Hypothalamus (tissue), 51 donors: Measurements from ENCODE around the gene RASSF5.

Experiments used
- DNase-seq, 51 donors: peaks; one replicate each; lab custom pipeline; 2025; lab: John Stamatoyannopoulos, UW

The RASSF5 gene

DNA sequence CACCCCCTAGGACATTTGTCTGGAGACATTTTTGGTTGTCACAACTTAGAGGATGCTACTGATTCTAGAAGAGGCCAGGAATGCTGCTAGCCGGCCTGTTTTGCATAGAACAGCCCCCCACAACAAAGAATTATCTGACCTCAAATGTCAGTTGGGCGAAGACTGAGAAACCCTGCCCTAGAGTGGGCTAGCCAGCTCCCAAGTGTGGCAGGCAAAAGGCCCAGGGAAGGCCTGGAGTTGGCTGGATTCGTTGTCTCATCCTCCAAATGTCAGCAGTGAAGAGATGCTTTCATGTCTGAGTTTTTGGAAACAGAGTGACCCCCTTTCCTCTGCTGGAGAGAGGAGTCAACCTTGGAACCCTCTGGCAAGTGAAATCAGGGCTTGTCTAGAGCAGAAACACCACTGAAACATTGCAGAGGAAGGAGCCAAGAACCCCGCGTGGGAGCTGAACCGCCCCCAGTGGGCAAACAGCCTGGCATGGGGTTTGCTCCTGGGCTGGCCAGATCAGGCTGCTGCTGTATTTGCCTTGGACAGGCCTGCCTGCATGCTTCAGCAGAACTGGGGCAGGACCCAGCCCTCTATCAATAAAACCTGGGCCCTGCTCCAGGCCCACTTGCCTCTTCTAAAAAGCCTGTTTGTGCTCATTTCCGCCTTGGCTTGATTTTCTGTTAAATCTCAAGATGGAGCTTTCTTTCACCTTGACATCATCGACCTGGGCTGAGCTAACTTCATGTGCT lies 32.9 kb downstream of the RASSF5 start:
- DNase-seq, result peak in 36 of 51 donors; percentile 4 to 78 (median 41)

DNA sequence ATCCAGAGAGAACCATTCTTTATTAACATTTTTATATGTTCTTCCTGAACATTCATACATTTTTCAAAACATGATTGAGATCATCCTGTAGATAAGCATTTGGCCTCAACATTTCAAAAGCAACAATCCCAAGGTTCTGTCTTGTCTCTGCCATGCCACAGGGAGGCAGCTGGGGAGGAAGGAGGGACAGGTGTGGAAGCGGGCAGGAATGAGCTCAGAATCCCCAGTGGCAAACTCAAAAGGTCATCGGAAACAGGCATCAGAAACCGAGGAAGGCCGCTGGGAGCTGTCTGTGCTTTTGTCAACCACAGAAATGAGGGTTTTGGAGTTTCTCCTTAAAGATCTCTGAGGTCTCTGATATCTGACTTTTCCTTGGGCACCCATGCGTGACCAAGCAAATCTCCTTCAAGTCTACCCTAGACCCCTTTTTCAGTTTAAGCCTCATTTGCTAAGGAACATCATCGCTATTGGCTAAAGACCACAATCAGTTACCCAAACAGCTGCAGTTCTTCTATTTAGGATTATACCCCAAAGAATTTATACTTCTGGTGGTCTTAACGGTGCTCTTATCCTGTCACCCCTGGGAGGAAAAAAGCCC lies 34.0 kb downstream of the RASSF5 start:
- DNase-seq, result no peak

DNA sequence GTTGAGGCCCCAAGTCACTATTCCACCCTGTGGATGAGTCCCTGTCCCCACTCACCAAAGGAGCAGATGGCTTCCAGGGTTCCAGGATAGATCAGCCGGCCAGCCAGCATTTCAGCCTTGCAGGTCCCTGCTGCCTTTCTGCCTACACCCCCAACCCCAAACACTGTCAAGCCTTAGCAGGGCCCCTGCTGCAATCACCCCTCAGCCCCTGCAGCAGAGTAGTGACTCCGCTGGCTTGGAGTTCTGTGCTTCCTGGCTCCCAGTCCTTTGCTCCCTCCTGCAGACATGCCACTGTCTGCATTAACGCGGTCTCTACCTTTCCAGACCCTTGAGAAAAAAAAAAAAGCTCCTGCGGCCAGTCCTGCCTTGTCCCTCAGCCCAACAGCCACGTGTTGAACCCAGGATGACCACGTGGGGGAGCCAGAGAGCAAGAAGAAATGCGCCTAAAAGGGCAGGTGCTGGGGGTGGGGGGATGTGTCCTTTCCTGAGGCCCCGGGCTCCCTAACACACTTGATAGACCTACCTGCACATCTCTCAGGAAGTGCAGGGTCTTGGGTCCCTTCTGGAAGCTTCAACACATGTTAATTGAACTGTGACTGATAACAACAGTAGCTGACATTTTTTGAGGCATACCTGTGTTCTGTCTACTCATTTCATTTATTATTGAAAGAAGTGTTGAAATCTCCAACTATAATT lies 37.4 kb downstream of the RASSF5 start:
- peak in 42 of 51 donors; percentile 3 to 74 (median 35) for DNase-seq

DNA sequence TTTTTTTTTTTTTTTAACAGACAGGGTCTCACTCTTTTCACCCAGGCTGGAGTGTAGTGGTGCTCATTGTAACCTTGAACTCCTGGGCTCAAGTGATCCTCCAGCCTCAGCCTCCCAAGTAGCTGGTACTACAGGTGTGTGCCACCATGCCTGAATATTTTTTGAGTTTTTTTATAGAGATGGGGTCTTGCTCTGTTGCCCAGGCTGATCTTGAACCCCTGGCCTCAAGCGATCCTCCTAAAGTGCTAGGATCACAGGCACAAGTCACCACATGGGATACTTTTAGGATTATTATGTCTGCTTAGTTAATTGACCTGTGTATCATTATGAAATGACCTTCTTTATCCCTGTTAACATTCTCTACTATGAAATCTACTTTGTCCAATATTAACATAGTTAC lies 38.0 kb downstream of the RASSF5 start:
- DNase-seq, result no peak

DNA sequence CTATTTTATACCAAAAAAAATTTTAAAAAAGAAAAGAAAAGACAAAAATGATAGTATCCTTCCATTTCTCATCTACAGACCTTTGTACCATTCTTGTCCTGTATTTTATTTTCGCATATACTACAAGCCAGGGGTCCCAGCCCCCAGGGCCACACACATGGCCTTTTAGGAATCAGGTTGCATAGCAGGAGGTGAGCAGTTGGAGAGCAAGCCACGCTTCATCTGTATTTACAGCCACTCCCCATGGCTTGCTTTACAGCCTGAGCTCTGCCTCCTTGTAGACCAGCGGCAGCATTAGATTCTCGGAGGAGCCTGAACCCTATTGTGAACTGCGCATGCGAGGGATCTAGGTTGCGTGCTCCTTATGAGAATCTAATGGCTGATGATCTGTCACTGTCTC lies 39.8 kb downstream of the RASSF5 start:
- DNase-seq, result no peak

DNA sequence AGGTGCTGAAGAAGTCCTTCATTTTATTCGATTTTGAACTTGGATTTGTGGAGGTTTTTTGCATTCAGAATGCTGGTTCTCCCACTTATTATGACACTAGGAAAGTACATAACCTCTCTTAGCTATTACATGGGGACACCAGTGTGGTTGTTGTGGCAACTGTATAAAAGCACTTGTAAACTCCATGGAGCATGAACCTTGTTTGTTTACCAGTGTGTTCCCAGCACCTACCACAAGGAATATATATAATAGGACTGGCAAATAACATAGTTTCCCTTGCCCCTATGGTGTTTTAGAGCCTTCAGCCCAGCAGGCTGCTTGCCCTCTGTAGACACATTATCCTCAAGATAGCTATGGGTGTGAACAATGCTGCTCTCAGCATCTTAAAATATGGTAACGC lies 43.1 kb downstream of the RASSF5 start:
- no peak for DNase-seq

DNA sequence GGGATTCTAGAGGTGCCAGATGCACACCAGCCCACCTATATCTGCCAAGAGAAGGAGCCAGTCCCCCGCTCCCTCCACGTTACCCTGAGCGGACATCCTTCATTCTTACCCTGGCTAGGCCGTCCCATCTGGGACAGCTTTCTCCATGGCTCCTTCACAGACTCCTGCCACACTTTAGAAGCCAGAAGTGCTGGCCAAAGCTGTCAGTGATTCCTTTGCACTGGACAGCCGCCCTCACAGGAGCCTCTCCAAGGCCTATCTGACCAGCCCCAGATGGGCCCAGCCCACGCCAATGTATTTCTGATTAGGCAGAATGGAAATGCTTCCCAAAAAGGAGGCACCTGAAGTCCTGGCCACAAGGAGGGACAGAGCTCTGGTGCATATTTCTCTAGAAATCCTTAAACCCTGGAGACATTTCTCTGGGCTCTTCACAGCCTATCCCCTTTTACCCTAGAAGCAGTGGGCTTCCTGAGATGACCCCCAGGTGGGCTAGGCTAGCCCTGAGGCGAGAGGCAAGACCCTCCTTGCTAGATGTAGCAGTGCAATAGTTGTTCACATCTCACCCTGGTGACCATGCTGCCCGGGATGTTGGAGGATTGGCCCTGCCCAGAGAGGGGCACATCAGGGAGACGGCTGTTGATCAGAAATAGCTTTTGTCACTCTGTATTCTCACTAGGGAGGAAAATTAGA lies 44.1 kb downstream of the RASSF5 start:
- DNase-seq, result no peak

DNA sequence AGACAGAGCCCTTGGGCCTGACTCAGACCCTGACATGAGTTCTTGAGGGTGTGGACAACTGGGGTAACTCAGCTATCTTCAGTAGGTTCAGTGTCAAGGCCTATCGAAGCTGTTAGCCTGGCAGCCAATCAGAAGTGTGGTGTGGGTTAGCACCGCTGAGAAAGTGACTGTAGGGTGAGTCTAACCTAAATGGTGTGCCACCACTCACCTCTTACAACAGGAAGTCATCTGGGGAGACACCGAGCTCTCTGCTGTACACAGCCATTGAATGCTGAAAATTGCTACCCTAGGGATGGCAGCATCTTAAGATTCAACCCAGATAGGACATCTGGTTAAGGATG lies 44.6 kb downstream of the RASSF5 start:
- DNase-seq, result no peak

DNA sequence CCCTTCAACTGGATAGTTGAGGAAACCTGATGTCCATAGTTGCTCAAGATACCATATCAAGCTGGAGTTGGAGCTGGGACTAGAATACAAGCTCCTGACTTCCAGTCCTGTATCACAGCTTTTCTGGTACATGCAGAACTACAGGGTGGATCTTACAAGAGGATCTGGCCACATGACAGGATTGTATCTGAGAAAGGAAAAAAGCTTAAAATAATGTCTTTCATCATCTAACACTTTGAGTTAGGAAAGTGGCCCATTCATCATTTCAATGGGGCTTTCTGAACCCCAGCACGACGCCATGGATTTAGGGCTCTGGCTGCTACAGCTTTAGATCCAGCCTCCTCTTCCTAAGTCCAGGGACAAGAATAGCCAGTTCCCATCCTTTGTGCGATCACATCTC lies 46.9 kb downstream of the RASSF5 start:
- DNase-seq, result no peak

DNA sequence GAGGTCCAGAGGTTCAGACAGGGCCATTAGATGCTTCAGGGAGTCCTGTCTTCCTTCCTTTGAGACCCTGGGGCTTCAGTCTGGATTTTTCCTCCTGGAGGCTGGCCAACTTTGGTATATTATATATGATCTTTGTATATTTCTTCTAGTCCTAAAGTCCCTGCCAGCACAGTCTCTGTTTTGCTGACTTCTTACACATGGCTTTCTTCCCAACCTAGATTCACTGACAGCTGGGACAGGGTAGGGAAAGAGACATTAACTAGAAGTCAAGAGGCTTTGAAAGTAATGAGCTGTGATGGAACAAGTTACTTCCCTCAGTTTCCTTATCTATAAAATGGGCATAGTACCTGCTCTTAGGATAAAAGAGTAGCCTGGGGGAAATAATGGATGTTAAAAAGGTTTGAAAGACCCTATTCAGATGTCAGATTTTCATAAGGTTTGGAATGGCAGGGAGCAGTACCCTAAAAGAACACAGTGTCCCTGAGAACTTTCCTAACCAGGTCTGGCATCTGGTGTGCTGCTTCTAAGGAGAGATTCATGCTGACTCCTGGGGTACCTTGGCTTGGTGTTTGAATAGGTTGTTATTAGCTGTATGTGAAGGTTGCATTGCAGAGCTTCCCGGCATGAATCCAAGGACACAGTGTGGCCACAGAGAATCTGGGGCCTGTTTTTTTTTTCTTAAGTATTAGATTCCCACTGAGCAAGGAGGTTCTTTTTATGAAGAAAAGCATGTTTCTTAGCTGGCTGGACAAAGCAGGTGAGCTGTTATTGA lies 47.6 kb downstream of the RASSF5 start:
- DNase-seq, result no peak

DNA sequence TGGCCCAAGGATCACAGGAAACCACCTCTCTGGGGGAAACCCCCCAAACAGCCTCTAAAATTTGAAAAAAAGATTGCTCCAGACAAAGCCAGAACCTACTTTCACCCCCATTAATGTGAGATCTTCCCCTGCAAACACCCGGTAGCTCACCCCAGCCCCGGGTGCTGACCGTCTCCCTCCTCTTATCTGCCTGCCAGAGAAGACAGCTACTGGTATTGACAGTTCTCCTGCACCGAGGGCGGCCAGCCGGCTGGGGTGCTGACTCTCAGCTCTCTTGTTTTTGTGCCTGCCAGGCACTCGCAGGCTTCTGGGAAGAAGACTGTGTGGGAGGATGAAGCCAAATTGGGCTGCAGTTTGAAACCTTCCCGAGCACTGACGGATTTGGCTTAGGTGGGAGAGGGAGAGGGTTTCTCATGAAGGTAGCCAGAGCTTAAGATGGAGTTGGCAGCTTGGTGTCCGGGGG lies 48.2 kb downstream of the RASSF5 start:
- DNase-seq, result peak in 28 of 51 donors; percentile 7 to 65 (median 22)

DNA sequence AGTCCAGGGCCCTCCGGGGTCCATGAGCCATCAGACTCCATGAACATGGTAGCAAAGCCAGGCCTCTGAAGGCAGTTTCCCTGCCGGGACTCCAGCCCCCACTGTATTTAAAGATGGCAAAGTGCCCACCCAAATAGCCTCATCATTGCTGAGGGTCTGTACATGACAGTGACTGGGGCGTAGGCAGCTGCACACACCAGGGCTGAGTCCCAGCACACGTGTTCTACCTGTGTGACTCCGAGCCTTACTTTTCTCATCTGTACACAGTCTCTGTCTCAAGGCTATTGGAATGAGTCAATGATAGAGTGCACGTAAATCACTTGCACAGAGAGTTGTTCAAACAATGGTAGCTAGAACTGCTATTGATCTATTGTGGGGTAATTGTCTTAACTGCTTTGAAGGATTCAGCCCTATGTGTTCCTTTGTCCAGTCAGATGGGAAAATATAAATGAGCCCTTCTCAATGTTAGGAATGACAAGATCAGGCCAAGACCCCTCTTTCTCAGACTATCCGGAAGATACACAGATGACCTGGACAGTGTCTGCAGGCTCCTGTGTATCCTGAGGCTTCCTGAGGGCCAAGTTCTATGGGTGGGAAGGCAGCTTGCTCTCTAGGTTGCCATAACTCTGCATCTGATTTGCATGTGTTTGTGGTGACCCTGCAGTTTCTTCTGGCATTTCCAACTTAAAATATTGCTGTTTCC lies 48.9 kb downstream of the RASSF5 start:
- DNase-seq, result no peak

DNA sequence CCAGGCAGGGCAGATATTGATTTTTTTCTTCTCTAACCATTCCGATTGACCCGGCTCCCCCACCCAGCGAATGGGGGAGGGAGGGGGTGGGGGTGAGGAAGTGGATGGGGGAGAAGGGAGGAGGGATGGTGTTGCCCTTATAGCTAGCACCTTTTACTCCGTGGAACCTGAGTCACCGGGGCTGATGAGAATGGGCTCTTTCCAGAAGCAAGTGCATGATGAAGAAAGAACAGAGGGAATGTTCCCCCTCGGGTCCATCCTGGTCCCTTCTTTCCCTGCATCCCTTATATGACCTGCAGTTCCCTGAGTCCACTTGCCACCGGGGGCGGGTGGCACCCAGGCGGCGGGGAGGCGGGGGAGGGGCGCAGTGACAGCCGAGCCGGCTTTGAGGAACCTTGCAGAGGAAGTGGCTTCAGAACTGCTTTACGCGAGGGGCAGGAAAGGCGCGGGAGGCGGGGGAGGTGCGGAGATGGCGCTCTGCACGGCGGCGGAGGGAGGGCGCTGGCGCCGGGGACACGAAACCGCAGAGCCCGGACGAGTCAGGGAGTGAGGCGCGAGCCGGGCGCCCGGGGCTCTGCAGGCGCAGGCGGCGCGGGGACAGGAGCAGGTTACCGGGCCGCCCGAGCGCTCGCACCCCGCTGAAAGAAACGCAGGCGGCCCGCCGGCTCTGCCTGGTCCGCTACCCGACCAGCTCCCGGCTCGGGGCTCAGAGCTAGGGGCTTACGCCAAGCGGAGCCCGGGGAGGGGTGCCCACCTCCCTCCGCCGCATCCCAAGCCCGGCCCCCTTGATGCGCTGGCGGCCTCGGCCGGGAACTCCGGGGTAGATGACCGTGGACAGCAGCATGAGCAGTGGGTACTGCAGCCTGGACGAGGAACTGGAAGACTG lies 49.7 kb downstream of the RASSF5 start:
- DNase-seq, result peak in 47 of 51 donors; percentile 16 to 73 (median 51)

DNA sequence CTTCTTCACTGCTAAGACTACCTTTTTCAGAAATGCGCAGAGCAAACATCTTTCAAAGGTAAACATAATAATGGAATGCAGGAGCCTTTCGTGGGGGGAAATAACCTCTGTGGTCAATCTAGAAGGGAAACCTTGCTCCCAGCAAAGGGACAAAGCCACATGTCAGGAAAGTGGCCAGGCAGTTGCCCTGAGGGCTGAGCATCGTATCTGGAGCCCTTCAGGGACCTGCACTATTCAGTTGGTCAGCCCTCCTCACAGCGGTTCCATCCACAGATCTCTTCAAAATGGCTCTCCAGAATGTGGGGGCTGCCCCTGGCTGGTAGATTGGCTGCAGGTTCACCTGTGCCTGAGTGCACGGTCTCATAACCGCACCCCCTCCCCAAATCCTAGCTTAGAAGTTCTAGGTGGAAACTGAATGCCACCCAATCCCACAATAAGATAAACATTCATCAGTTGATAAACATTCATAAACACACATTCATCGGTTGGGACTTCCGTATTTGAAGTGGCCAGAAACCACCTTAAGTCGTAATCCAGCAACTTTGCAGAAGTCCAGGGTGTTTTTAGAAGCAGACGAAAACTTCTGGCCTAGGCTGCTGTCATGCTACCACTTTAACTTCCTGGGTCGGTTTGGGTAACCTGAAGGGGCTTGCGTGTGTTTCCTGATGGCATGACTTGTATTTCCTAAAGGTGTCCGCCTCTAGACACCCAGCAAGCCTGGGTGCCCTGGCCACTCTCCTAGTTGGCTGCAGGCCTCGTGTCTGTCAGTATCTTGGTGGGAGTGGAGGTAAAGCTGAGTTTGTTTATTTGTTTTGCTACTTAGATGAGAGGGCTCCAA lies 50.5 kb downstream of the RASSF5 start:
- DNase-seq, result peak in 2 of 51 donors; percentile 12 to 34

DNA sequence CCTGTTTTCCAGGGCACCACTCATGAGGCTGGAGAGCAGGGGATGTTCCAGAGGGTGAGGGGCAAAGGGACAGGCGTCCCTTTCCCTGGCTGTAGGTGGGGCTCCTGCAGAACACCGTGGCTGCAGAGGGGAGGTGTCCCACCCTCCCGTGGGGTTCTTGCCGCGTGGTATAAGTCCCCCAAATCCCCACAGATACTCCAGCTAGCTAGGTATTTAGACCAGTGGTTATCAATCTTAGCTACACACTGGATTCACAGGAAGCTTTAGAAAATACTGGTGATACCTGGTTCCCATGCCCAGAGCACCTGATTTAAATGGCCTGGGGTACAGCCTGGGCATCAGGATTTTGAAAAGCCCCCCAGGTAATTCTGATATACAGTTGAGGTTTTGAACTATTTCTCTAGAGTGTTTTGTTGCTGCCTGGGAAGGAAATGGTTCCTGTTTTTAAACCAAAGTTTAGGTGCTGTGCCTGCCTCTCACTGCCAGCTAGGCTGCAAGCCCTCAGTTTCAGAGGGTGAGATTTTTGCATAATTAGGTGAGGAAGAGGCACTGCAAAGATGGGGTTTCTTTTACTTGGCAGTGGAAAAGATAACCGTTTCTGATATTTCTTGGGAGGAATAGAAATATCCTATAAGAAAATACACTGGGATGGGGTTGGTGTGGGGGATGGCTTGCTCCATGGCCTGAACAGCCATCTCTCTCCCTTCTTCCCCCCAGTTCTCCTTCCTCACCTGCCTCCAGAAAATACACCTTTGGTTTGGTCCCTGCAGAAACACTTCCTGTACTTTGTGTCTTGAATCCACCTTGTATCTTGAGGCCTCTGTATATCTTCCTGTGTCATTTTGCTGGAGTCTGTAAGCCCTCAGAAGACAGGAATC lies 51.7 kb downstream of the RASSF5 start:
- DNase-seq, result no peak

DNA sequence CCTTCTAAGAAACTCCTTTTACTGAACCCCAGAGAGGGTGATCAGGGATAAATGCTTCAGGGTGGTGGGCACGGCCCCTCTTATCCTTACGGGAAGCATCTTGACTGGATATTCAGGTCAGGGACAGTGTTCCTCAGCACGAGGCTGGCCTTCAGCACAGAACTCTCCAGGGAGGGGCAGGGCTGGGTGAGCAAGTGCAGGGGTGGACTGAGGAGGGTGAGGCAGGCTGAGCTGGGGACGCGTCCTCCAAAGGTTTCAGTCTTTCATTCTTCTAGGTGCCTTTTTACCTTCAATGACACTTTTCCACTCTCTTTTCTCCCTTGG lies 52.3 kb downstream of the RASSF5 start:
- peak in 1 of 51 donors; percentile 3 for DNase-seq
